ENCODE results near the gene VTI1A.

VTI1A gene

DNA sequence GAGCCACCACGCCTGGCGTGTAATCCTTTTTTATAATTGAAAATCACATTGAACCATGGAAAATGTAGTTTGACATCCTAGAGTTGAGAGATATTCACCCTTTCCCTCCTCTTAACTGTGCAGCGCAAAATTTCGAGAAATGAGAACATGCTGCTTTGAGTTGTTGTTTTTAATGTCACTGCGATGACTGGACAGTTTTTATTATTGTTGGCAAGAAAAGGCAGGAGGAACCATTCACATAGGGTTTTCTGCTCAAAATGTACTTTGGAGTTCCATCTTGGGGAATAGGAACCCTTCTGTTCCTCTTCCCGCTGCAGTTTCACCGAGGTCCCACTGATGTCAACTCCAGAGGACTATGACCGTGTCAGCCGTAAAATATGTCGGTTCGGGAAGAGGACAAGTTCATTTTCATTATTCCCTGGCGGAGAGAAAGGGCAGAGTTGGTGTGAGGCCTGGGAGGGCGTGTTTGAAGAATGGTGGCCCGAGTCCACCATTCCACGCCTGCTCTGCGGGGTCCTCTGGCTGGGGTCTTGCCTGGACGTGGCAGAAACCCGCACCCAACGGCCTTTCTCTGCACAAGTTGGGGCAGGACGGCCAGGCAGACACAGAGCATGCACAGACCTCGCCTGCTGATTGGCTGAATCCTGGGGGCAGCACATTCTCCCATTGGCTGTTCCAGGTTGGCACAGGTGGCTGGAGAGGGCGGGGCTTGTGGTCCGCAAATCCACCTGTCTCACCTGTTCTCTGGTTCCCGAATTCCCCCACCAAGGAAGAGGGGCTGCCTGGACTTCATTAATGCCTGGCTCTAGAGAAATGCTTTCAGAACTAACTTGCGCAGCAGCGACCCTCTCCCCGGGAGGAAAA, 397.9 kb downstream of the VTI1A start:
- H3K4me3 ChIP-seq (ENCODE audit: low read depth, low read length), result no peak overlapping the region
- TF ChIP-seq MYC (IDR thresholded peaks at IDR 0.05; ENCODE audit: low read depth, low read length), result no peak
- TF ChIP-seq, protein P1, sequence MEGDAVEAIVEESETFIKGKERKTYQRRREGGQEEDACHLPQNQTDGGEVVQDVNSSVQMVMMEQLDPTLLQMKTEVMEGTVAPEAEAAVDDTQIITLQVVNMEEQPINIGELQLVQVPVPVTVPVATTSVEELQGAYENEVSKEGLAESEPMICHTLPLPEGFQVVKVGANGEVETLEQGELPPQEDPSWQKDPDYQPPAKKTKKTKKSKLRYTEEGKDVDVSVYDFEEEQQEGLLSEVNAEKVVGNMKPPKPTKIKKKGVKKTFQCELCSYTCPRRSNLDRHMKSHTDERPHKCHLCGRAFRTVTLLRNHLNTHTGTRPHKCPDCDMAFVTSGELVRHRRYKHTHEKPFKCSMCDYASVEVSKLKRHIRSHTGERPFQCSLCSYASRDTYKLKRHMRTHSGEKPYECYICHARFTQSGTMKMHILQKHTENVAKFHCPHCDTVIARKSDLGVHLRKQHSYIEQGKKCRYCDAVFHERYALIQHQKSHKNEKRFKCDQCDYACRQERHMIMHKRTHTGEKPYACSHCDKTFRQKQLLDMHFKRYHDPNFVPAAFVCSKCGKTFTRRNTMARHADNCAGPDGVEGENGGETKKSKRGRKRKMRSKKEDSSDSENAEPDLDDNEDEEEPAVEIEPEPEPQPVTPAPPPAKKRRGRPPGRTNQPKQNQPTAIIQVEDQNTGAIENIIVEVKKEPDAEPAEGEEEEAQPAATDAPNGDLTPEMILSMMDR (IDR thresholded peaks at IDR 0.05; ENCODE audit: low read depth, low read length), result no peak
- no peak for TF ChIP-seq POLR2A (IDR thresholded peaks at IDR 0.05; ENCODE audit: extremely low read depth, insufficient read length)
- TF ChIP-seq, protein P2, sequence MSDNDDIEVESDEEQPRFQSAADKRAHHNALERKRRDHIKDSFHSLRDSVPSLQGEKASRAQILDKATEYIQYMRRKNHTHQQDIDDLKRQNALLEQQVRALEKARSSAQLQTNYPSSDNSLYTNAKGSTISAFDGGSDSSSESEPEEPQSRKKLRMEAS (IDR thresholded peaks at IDR 0.05; ENCODE audit: low read depth, low read length), result no peak
- no peak for DNase-seq (ENCODE audit: low read depth)

DNA sequence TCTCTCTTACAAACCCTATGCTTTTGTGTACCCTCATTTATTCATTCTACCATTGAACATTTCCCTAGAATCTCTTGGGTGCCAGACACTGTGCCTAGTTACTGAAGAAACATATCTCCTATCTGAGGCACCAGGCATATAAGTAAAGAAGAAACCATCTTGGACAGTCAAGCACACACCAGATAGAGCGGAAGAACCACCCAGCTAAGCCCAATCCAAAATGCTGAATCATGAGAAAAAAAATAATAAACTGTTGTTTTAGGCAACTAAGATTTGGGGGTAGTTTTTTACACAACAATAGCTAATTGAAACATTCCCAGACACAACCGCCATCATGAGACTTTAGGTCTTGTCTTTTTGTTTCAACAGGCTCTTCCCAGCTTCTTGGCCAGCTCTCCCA, 400.8 kb downstream of the VTI1A start:
- DNase-seq (ENCODE audit: low read depth), result no peak
- TF ChIP-seq POLR2A (IDR thresholded peaks at IDR 0.05; ENCODE audit: extremely low read depth, insufficient read length), result no peak
- TF ChIP-seq, protein P2 (IDR thresholded peaks at IDR 0.05; ENCODE audit: low read depth, low read length), result no peak
- TF ChIP-seq, protein P1 (IDR thresholded peaks at IDR 0.05; ENCODE audit: low read depth, low read length), result no peak
- H3K4me3 ChIP-seq (ENCODE audit: low read depth, low read length), result no peak overlapping the region

DNA sequence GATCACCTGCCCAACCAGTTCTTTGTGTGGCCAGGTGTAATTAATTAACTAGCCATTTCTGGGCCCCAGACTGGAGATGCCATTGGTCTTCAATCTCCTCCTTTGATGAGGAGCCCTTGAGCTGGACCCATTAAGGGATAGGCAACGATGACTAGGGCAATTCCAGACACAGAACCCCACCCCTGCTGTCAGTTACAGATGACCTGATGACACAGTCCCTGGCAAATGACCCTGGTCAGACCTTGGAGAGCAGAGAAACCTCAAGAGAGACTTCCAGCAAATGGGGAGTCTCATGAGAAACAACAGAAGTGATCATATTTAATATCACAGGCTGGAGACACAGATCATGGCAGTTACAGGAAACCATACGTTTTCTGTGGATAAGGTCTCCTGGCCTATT, 401.2 kb downstream of the VTI1A start:
- TF ChIP-seq, protein P1 (IDR thresholded peaks at IDR 0.05; ENCODE audit: low read depth, low read length), result no peak
- TF ChIP-seq, protein P2 (IDR thresholded peaks at IDR 0.05; ENCODE audit: low read depth, low read length), result no peak
- TF ChIP-seq POLR2A (IDR thresholded peaks at IDR 0.05; ENCODE audit: extremely low read depth, insufficient read length) (no peak), MYC (IDR thresholded peaks at IDR 0.05; ENCODE audit: low read depth, low read length) (no peak)
- no peak for DNase-seq (ENCODE audit: low read depth)
- H3K4me3 ChIP-seq (ENCODE audit: low read depth, low read length), result no peak overlapping the region

DNA sequence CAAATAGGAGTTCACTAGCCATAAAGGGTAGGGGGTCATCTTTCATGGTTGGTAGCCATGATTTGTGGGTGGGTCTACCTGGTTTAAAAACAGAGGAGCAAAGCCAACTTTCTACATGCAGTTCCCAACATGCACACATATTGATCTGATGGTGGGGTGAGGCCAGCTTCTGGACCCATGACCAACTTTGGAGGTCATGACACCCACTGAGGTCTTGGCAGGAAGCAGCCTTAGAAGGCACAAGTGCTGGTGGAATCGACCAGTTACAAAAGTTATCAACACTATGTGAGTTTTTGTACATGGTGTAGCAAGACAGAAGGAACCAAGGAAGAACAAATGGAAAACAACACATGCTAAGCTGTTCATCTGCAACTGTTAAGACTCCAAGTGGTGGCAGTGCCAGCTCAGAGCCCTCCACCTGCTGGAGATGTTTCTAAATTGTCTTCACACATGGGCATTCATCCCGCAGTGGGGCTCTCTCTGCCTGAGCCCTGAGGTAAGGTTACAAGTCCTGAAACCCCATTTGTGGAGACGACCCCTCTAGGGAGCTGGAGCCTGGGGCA, 401.9 kb downstream of the VTI1A start:
- TF ChIP-seq MYC (IDR thresholded peaks at IDR 0.05; ENCODE audit: low read depth, low read length) (no peak), POLR2A (IDR thresholded peaks at IDR 0.05; ENCODE audit: extremely low read depth, insufficient read length) (no peak)
- TF ChIP-seq, protein P2 (IDR thresholded peaks at IDR 0.05; ENCODE audit: low read depth, low read length), result no peak
- TF ChIP-seq, protein P1 (IDR thresholded peaks at IDR 0.05; ENCODE audit: low read depth, low read length), result no peak
- DNase-seq (ENCODE audit: low read depth), result no peak
- H3K4me3 ChIP-seq (ENCODE audit: low read depth, low read length), result no peak overlapping the region

DNA sequence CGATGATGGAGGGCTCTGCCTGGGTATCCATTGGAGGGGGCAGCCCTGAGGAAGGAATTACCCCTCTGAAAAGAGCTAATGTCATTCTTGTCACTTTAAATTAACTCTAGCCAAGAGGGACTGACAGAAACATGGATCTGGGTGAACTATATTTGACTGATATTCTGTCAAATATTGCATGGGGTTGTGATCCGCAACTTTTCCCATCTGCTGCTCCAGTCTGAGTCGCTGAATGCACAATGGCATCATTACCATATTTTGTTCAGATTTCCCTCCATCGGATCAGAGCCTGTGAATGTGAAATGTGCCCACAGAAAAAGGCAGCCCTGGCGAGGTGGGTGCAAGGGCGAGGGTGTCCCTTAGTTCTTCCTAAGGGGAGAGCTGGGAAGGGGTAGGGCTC, 402.5 kb downstream of the VTI1A start:
- TF ChIP-seq MYC (IDR thresholded peaks at IDR 0.05; ENCODE audit: low read depth, low read length) (no peak), POLR2A (IDR thresholded peaks at IDR 0.05; ENCODE audit: extremely low read depth, insufficient read length) (no peak)
- TF ChIP-seq, protein P2 (IDR thresholded peaks at IDR 0.05; ENCODE audit: low read depth, low read length), result no peak
- TF ChIP-seq, protein P1 (IDR thresholded peaks at IDR 0.05; ENCODE audit: low read depth, low read length), result no peak
- no peak for DNase-seq (ENCODE audit: low read depth)
- no peak overlapping the region for H3K4me3 ChIP-seq (ENCODE audit: low read depth, low read length)

Measured in NB4 (cell line).